ENCODE measurements around the gene SMARCD3.
A peak's percentile ranks its signal among the peaks of the same experiment; 100 is the strongest.

The SMARCD3 gene

DNA sequence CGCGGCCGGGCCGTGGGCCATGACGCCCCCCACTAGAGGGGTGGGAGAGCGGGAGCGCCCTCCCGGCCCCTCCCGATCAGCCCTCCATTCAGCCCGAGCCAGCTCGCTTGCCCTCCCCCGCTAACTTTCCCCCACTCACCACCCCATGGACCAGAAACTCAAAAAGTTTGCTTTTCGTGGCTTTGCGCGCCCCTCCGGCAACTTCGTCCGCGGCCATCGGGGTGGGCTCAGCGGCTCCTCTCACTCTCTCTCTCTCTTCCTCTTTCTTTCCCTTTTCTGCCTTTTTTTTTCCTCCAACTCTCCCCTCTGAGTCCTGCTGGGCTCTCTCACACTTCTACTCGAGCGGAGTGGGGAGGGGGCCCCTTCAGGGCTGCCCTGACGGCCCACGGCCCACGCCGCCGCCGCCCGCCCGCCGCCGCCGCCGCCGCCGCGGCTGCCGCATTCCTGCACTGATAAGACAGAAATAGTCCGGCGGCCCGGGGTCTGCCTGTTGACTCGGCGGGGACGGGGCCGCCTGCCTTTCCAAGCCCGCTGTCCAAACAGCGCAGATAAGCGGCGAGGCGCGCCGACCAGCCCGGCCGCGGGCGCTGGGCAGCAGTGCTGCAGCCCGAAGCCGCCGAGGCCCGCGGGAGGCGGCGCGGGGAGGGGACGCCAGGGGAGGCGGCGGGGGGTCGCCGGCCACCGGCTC is at the start of gene SMARCD3:
Gene SMARCD3 (minus strand): TSS at position 349 of the 688 bp plus-strand sequence. CDS start 132 bp downstream, at position 217.
- DNase-seq = peak in 1 of 2 experiments; percentile 89

GRCh38 chr7:151296202-151296992 is 47.9 kb upstream of the SMARCD3 start:
- DNase-seq = no peak

DNA sequence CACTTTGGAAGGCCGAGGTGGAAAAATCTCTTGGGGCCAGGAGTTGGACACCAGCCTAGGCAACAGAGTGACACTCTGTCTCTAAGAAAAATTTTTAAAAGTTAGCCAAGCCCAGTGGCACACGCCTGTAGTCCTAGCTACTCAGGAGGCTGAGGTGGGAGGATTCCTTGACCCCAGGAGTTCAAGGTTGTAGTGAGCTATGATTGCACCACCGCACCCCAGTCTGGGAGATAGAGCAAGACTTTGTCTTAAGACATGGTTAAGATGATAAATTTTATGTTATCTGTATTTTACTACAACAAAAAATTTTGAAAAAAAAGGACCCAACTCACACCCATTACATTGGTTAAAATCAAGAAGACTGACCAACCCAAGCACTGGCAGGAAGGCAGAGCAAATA is 44.4 kb upstream of the SMARCD3 start:
- no peak for DNase-seq

- DNase-seq = no peak
These were observed 42.7 kb upstream of the SMARCD3 start for GRCh38 chr7:151291206-151291605.

- no peak for DNase-seq
These were observed 41.9 kb upstream of the SMARCD3 start for GRCh38 chr7:151290355-151290760.

DNA sequence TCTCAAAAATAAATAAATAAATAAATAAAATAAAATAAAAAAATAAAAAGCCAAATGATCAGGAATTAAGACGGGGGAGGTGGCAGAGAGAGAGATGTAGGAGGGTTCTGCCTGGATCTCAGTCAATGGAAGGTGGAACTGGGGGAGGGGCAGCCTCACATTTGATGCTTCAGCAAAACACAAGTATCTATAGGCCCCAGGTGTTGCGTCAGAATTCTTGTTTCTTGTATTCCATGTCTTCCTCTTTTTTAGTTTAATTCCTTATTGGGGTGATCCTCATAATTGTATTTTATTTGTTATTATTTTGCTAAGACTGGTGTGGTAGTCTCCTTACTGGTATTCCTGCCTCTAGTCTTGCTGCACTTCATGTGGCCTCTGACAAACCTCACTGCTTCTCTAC is 41.4 kb upstream of the SMARCD3 start:
- no peak for DNase-seq

- DNase-seq = peak in 1 of 2 experiments; percentile 19
These were observed 37.7 kb upstream of the SMARCD3 start for GRCh38 chr7:151286148-151286547.

- no peak for DNase-seq
These were observed 34.8 kb upstream of the SMARCD3 start for GRCh38 chr7:151283302-151283701.

DNA sequence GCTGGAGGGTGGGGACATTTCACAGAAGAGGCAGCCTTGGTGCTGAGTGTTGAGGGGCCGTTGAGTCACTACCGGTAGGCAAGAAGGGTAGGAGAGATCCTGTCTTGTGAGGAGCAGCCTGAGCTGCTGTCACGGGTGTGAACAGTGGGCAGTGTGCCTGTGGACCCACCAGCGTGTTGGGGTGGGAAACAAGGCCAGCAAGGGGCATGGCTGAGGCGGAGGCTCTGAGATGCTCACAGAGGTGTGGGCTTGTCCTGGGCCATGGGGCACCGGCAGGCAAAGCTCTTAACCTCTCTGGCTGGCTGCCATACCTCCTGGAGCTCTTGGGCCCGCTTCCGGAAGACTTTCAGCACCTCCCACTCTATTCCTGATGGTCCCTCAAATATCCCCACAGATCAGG is 33.6 kb upstream of the SMARCD3 start:
- DNase-seq = no peak

GRCh38 chr7:151281686-151282085 is 33.2 kb upstream of the SMARCD3 start:
- no peak for DNase-seq

GRCh38 chr7:151280388-151281019 is 32.0 kb upstream of the SMARCD3 start:
- no peak for DNase-seq

DNA sequence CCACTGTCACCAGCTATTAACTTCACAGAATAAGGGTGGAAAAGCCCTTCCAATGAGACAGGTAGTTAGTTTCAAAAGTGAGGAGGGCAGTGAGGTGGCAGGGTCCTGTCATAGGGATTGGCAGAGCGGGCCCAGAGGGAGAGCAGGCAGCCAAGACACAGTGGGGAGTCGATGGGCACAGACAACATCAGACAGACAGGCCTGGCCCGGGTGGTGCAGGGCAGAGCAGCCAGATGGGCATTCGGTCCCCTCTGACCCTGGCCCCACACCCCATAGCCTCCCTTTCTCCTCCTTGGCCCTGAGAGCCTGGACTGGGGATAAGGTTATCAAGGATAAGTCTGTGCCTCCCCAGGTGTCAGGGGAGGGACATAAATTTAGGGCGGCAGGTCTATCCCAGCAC is 31.4 kb upstream of the SMARCD3 start:
- DNase-seq = no peak

DNA sequence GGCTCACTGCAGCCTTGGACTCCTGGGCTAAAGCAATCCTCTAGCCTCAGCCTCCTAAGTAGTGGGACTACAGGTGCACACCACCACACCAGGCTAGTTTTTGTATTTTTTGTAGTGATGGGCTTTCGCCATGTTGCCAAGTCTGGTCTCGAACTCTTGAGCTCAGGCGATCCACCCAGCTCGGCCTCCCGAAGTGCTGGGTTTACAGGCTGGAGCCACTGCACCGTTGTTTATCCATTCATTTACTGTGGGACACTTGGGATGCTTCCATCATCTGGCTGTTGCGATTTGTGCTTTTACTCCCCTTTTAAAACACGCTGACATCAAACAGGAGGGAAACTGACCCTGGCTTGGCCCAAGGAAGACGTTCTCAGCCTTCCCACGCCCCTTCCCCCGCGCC is 30.5 kb upstream of the SMARCD3 start:
- no peak for DNase-seq

DNA sequence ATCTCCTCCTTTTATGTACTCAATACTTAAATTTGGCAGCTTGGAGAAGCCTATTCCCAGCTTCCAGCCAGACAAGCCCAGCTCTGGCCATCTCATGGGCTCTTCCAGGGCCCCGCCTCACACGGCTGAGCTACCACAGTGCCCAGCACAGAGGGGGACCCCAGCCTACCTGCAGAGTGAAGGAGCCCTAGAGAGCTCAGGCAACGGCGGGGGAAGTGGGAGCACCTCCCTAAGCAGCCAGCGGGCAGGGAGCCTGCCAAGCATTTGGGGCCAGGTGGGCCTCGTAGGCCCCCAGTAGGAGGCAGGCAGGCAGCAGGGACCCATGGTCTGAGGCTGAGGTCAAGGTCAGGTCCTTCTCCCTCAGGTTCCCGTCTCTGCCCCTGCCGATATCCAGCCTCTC is 29.1 kb upstream of the SMARCD3 start:
- DNase-seq = no peak

DNA sequence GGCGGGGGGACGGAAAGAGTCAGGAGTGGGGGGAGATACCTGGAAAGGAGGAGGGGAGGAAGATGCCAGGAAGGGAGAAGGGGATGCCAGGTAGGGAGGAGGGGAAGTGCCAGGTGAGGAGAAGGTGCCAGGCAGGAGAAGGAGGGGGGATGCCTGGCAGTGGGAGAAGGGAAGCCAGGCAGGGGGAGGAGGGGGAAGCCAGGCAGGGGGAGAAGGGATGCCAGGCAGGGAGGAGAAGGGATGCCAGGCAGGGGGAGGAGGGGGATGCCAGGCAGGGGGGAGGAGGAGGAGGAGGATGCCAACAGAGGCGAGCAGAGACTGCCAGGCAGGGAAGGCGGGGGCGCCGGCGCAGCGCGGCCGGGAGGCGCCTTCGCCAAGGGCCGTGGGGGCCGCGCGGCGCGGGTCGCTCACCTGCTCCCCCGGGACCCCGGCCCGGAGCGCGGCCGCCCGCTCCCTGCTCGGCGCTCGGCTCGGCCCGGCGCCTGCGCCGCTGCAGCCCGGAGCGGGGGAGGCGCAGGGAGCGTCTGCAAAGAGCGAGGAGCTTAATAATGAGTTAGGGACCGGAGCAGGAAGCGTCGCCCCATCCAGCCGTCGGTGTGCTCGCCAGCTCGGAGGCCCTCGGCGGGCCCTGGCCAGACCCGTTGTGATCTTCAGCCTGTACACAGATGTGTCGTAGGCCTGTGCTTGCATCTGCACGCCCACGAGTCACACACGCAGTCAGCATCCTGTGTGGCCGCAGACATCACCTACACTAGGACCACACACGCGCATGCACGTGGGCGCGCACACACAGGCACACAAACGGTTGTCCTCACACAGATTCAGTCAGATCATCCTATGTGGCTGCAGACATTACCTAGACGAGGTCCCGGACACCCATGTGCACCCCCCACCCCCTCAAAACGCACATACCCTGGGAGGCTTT is 28.4 kb upstream of the SMARCD3 start:
- peak; percentile 56 to 91 for DNase-seq

DNA sequence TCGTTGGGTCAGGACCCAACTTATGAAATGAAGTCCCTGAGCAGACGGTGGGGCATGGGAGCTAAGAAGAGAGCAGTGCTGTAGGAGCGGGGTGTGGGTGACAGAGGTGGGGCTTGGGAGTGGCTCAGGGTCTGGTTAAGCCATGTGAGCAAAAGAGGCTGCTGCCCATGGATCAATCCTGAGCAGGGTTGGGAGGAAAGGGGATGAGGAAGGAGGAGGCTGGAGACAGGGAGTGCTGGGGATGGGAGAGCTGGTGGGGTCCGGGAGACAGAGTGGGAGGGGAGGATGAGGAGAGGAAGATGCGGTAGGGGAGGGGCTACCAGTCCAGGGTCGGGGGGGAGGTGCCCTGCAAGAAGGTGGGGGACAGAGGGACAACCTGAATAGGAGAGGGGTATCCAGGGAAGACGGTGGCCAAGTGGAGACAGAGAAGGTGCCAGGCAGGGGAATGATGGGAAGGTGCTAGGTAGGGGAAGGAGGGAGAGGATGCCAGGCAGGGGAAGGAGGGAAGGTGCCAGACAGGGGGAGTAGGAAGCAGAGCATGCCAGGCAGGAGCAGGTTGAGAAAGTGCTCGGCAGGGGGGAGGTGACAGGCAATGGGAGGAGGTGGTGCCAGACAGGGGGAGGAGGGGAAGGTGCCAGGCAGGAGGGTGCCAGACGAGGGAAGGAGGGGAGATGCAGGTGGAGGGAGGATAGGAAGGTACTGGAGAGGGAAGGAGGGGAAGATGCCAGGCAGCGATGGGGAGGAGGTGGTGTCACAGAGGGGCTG is 27.5 kb upstream of the SMARCD3 start:
- peak; percentile 14 to 22 for DNase-seq

DNA sequence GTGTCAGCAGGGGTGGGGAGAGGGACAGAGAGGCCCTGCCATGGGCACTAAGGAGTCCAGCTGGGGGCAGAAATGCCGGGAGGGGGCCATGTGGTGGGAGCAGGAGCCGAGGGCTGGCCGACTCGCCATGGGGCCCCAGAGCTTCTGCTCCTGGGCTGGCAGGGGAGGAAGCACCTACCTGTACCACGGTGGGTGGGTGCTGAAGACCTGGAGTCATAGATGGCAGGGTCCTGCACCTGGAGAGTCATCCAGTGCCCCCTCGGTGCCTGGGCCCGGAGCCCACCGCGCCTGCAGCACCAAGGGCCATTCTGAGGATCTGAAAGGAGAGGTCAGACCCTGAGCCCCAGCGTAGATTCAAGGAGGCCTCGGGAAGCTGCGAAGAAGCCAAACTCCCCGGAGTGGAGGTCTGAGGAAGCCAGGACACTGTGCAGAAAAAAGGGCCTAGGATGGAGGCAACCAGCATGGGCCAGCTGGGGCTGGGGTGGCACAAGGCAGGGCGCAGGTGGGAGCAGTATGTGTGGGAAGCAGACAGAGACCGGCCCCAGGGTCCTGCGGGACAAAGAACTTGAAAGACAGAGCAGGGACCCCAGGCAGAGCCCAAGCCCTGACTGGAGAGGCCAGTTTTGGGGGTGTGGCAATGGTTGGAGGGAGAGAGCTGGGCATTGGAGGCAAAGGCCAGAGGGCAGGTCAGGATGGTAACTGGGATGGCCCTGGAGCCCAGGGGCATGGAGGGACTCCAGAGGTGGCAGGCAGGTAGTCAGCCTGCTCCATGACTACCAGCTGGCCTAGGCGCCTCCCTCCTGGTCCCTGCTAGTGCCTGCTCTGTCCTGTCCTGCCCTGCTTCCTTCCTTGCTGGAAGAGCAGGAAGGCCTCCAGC is 26.7 kb upstream of the SMARCD3 start:
- no peak for DNase-seq

DNA sequence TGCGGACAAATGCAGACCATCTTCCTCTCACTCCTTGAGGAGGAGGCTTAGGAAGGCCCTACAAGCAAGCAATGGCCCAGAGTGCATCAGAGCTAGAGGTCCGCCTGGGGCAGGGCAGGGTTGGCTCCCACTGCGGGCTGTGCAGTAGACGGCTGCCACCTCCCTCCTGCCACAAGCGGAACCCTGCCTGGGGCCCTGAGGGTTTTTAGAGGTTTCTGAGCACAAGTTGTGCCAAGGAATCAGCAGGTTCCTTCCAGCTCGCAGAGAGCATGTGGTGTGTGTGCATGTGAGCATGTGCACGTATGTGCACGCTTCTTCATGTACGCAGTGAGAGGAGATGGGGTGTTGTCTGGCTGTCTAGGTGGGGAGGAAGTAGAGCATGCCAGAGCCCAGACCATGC is 25.9 kb upstream of the SMARCD3 start:
- no peak for DNase-seq

DNA sequence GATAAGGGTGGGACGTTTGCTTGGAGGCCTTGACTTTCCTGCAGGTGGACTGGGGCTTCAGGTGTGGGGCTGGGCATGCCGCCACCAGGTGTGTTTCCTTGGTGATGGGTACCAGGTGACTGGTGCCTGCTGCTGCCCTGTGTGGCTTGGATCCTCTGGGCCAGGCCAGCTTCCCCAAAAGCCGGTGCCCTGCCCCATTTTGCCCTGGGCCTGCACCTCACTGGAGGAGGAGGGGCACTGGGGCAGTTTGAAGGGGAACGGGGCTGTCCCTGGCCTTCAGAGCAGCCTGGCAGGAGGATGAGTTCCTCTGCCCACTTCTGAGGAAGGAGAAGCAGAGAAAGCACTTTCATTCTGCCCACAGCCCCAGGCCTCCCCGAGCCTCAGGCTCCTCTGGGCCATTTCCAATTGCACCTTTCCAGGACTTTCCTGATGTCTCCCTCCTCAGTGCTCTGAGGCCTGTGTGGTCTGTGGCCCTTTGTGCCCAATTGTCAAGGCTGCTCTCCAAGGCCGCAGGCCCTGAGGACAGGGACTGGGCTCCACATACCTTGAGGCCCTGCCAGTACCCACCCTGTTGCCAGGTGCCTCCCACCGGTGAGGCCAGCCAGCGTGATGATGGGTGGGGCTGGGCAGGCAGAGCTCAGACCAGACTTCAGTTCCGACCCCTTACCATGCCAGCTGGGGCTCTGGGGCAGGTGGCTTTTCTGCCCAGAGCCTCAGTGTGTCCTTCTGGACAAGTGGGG is 25.3 kb upstream of the SMARCD3 start:
- no peak for DNase-seq

DNA sequence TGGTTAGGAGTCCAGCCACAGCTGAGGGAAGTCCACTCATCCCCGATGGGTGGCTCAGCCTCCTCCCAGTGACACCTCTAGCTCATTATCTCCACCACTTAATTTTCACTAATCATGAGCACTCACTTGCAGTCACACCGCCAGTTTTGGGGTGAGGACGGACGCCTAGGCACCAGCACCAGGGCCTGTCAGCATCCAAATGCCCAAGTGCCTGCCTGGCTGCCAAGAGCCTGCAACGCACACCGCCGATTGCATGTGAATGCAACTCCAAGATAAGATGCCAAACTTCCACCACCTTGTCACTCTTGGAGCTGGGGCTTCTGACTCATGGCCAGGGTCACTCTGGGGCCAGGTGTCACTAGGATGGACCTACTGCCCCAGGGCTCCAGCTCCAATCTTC is 24.4 kb upstream of the SMARCD3 start:
- no peak for DNase-seq

Measured in NCI-H526 (cell line).